WTC11 (cell line): ENCODE results near the gene FMNL3. TPM values are rescaled to one million over a fixed set of nuclear protein-coding genes. Genes with fewer than 3 reads are reported as not detected.

Source experiments
- ATAC-seq: fragments of 200-7000 bp; cut with Tn5 transposase; 2 replicates; pipeline ENCODE4 v1.10.0; 2021; ENCODE audit warnings: mild to moderate bottlenecking, moderate library complexity
- CTCF ChIA-PET: fragments of 300-600 bp; sonication (Branson Sonifier 250); formaldehyde crosslinking; loops from one replicate; lab custom pipeline; 2021; ENCODE audit warnings: antibody characterized with exemption; lab: Charles Lee
- POLR2A ChIA-PET: fragments of 350-600 bp; sonication (Branson Sonifier 250); formaldehyde crosslinking; loops from one replicate; lab custom pipeline; 2021; ENCODE audit warnings: antibody characterized with exemption; lab: Charles Lee
- DNase-seq: peaks from one replicate; pipeline ENCODE4 v3.0.0; 2021; ENCODE audit warnings: low spot score
- H3K27ac Mint-ChIP-seq: 2 replicates; pipeline ENCODE4 v1.8.0; 2021; ENCODE audit warnings: mixed read lengths
- H3K27me3 Mint-ChIP-seq: 2 replicates; pipeline ENCODE4 v1.8.0; 2021; ENCODE audit warnings: low read depth, mild to moderate bottlenecking, moderate library complexity, mixed read lengths
- H3K36me3 Mint-ChIP-seq: 2 replicates; pipeline ENCODE4 v1.8.0; 2021; ENCODE audit warnings: mixed read lengths
- H3K4me1 Mint-ChIP-seq: 2 replicates; pipeline ENCODE4 v1.8.0; 2022; ENCODE audit warnings: mixed read lengths
- H3K4me3 Mint-ChIP-seq: 2 replicates; pipeline ENCODE4 v1.8.0; 2021; ENCODE audit warnings: mild to moderate bottlenecking, moderate library complexity, mixed read lengths
- H3K9me3 Mint-ChIP-seq: 2 replicates; pipeline ENCODE4 v1.8.0; 2021; ENCODE audit warnings: mixed read lengths
- CTCF ChIP-seq: fragments of 200-600 bp; IDR thresholded peaks from 2 replicates; pipeline ENCODE4 v1.8.0; 2022; ENCODE audit warnings: antibody characterized with exemption
- ELF4 ChIP-seq: sonication (generic); formaldehyde crosslinking; IDR thresholded peaks from 2 replicates; pipeline ENCODE4 v1.8.1; 2022; ENCODE audit warnings: low read depth, mild to moderate bottlenecking, moderate library complexity, missing genetic modification reagents
- FOXP4 ChIP-seq: sonication (generic); formaldehyde crosslinking; IDR thresholded peaks from 2 replicates; pipeline ENCODE4 v1.8.0; 2022; ENCODE audit warnings: mild to moderate bottlenecking, missing genetic modification reagents
- MAX ChIP-seq: sonication (generic); formaldehyde crosslinking; IDR thresholded peaks from 2 replicates; pipeline ENCODE4 v1.8.0; 2022; ENCODE audit warnings: mild to moderate bottlenecking, missing genetic modification reagents
- NFYB ChIP-seq: sonication (generic); formaldehyde crosslinking; conservative IDR thresholded peaks from 2 replicates; pipeline ENCODE4 v1.8.0; 2022; ENCODE audit warnings: low read depth, missing genetic modification reagents
- PRRX2 ChIP-seq: fragments of 250-450 bp; sonication (Bioruptor Pico); IDR thresholded peaks from 2 replicates; pipeline ENCODE4 v1.8.0; 2021; ENCODE audit warnings: mild to moderate bottlenecking
- RORB ChIP-seq: fragments of 250-450 bp; sonication (Bioruptor Pico); IDR thresholded peaks from 2 replicates; pipeline ENCODE4 v1.9.0; 2021; ENCODE audit warnings: mild to moderate bottlenecking
- SMAD4 ChIP-seq: sonication (generic); formaldehyde crosslinking; IDR thresholded peaks from 2 replicates; pipeline ENCODE4 v1.8.0; 2022; ENCODE audit warnings: mild to moderate bottlenecking, missing genetic modification reagents
- SP1 ChIP-seq: sonication (generic); formaldehyde crosslinking; conservative IDR thresholded peaks from 2 replicates; pipeline ENCODE4 v1.8.1; 2022; ENCODE audit warnings: missing genetic modification reagents
- TCF7 ChIP-seq: sonication (generic); formaldehyde crosslinking; IDR thresholded peaks from 2 replicates; pipeline ENCODE4 v1.8.0; 2022; ENCODE audit warnings: mild to moderate bottlenecking, low read depth, missing genetic modification reagents, moderate library complexity
- TEAD1 ChIP-seq: sonication (generic); formaldehyde crosslinking; IDR thresholded peaks from 2 replicates; pipeline ENCODE4 v1.8.0; 2022; ENCODE audit warnings: mild to moderate bottlenecking, missing genetic modification reagents
- ZNF232 ChIP-seq: sonication (generic); formaldehyde crosslinking; IDR thresholded peaks from 2 replicates; pipeline ENCODE4 v1.8.0; 2022; ENCODE audit warnings: mild to moderate bottlenecking, missing genetic modification reagents
- ZNF416 ChIP-seq: fragments of 250-450 bp; sonication (Bioruptor Pico); IDR thresholded peaks from 2 replicates; pipeline ENCODE4 v1.9.0; 2021; ENCODE audit warnings: mild to moderate bottlenecking, inconsistent platforms
- ZNF423 ChIP-seq: fragments of 250-450 bp; sonication (Bioruptor Pico); IDR thresholded peaks from 2 replicates; pipeline ENCODE4 v2.1.2; 2022; ENCODE audit warnings: mild to moderate bottlenecking, moderate library complexity
- total RNA-seq: library from RNA; stranded (reverse); gene quantifications from 3 replicates; pipeline ENCODE4 v1.2.3, GENCODE V29; 2021
- TF ChIP-seq, protein P1 (sequence below): sonication (generic); formaldehyde crosslinking; IDR thresholded peaks from 2 replicates; pipeline ENCODE4 v1.8.1; 2023; ENCODE audit warnings: mild to moderate bottlenecking, moderate library complexity, missing genetic modification reagents

FMNL3 gene
- total RNA-seq, 1 experiment from 2014 or later, result 19.3 TPM

- ChIA-PET CTCF (interaction anchor here (1.2 to 5.2 kb wide), 5 partner anchors 9 to 116 kb away, joined by 3 to 74 read pairs (median 11); partner anchors contain the start of gene TMBIM6), POLR2A (interaction anchor here (0.6 kb wide), 1 partner anchor 140 kb away, joined by 11 read pairs; no protein-coding TSS in a partner anchor)
- H3K27me3 Mint-ChIP-seq, result no peaks in the 10 kb centered on the region
- peak overlapping the region; percentile 78 for H3K27ac Mint-ChIP-seq
- no peaks in the 10 kb centered on the region for H3K36me3 Mint-ChIP-seq
- H3K9me3 Mint-ChIP-seq, result no peaks in the 10 kb centered on the region
- no peak for DNase-seq
- H3K4me3 Mint-ChIP-seq, result peak overlapping the region; percentile 66
- peaks cover 24% of the 10 kb centered on the region for H3K4me1 Mint-ChIP-seq
- no peak for TF ChIP-seq NFYB (CRISPR knock-in tag)
- no peak for TF ChIP-seq ZNF232 (CRISPR knock-in tag)
- ATAC-seq, result no peak
Observed at GRCh38 chr12:49624921-49625577, 82.2 kb downstream of the FMNL3 start.

DNA sequence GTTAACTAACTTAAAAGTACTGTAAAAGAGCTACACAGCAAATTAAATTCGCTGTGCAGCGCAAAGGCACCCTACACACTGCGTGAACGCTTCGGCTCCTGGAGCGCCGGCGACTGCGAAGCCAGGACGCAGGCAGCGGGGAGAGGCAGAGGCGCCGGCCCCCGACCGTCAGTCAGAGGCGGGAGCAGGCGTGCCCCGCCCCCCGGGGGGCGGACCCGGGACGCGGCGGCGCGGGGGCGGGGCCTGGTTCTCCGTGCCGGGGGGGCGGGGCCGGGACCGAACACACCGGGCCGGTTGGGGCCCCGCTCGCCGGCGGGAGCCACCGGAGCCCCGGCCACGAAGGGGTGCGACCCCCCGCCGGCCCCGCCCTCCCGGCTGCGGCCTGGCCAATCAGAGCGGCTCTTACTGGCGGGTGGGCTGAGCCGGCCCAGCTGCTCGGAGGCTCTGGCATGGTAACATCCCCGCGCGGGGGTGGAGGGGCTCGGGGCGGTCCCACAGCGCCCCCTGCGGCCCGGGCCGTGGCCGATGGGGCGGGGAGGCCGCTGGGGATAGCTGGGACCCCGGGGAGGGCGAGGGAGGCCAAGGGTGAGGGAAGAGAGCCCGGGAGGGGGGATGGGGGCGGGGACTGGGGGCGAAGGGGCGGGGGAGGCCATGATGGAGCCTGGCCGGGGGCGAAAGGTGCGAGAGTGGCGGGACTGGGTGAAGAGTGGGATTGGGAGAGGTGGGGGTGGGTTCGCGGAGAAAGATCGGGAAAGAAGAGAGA, 83.9 kb downstream of the FMNL3 start, which contains the start of gene PRPF40B:
Gene PRPF40B, plus strand, starts transcription at position 420 of the 763 bp plus-strand sequence. Its CDS starts 30 bp downstream, at position 450.
- no peaks in the 10 kb centered on the region for H3K9me3 Mint-ChIP-seq
- CTCF ChIA-PET, result interaction anchor here (0.5 to 5.2 kb wide), 45 partner anchors 8 to 889 kb away, joined by 3 to 74 read pairs (median 4); partner anchors contain the start of genes FAM186B, PRPH, SPATS2 and TMBIM6
- H3K36me3 Mint-ChIP-seq, result no peaks in the 10 kb centered on the region
- peak; percentile 92 for DNase-seq
- POLR2A ChIA-PET, result interaction anchor here (0.6 to 2.0 kb wide), 4 partner anchors 14 to 446 kb away, joined by 3 to 9 read pairs (median 4); partner anchors contain the start of gene TMBIM6
- H3K4me3 Mint-ChIP-seq, result peak within 1 kb of the TSS; percentile 90
- ATAC-seq, result peak; percentile 84
- H3K27ac Mint-ChIP-seq, result peak within 1 kb of the TSS; percentile 92
- H3K27me3 Mint-ChIP-seq, result no peaks in the 10 kb centered on the region
- peaks cover 35% of the 10 kb centered on the region for H3K4me1 Mint-ChIP-seq
- TF ChIP-seq RORB (CRISPR knock-in tag) (no peak), SP1 (CRISPR knock-in tag) (peak; percentile 83), ZNF416 (no peak), ELF4 (CRISPR knock-in tag) (no peak), TEAD1 (CRISPR knock-in tag) (peak; percentile 33; the same call in 1 of the 2 replicates), FOXP4 (CRISPR knock-in tag) (peak; percentile 55; the same call in 1 of the 2 replicates), TCF7 (CRISPR knock-in tag) (no peak), NFYB (CRISPR knock-in tag) (peak; percentile 84), SMAD4 (CRISPR knock-in tag) (no peak), PRRX2 (CRISPR knock-in tag) (no peak), CTCF (peak; percentile 47; the same call in 1 of the 2 replicates), MAX (peak; percentile 47; the same call in 1 of the 2 replicates), ZNF423 (CRISPR knock-in tag) (peak; percentile 85)
- TF ChIP-seq, protein P1, sequence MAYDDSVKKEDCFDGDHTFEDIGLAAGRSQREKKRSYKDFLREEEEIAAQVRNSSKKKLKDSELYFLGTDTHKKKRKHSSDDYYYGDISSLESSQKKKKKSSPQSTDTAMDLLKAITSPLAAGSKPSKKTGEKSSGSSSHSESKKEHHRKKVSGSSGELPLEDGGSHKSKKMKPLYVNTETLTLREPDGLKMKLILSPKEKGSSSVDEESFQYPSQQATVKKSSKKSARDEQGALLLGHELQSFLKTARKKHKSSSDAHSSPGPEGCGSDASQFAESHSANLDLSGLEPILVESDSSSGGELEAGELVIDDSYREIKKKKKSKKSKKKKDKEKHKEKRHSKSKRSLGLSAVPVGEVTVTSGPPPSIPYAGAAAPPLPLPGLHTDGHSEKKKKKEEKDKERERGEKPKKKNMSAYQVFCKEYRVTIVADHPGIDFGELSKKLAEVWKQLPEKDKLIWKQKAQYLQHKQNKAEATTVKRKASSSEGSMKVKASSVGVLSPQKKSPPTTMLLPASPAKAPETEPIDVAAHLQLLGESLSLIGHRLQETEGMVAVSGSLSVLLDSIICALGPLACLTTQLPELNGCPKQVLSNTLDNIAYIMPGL (CRISPR knock-in tag), result 0 out of 2 replicates have a peak, but pooled peaks have one; percentile 28
